Activated T-cell treated with anti-CD3 and anti-CD28 coated beads, Interleukin-2, amount 50 U/mL, for 4 hours (primary cell): ENCODE results near the gene ZNF317. TPM values are rescaled to one million over a fixed set of nuclear protein-coding genes. Genes with fewer than 3 reads are reported as not detected.

Experiments used
- ATAC-seq, 2 donors: fragments of 200-7000 bp; cut with Tn5 transposase; one replicate each; pipeline ENCODE4 v1.10.0; 2021
- DNase-seq: peaks from one replicate; pipeline ENCODE4 v3.0.0-alpha.2; 2020
- H3K27me3 Mint-ChIP-seq: one replicate; pipeline ENCODE4 v1.8.0; 2021; ENCODE audit warnings: low read depth, mixed read lengths
- H3K36me3 Mint-ChIP-seq: one replicate; pipeline ENCODE4 v1.8.0; 2022; ENCODE audit warnings: mixed read lengths; ENCODE audit not compliant: insufficient read depth
- H3K4me1 Mint-ChIP-seq: one replicate; pipeline ENCODE4 v1.8.0; 2021; ENCODE audit warnings: low read depth, mixed read lengths
- H3K4me3 Mint-ChIP-seq: one replicate; pipeline ENCODE4 v1.8.0; 2021; ENCODE audit warnings: mild to moderate bottlenecking, moderate library complexity, mixed read lengths
- H3K9me3 Mint-ChIP-seq: one replicate; pipeline ENCODE4 v1.8.0; 2021; ENCODE audit warnings: mixed read lengths
- total RNA-seq, 3 donors: library from RNA; stranded (reverse); gene quantifications; one replicate each; pipeline ENCODE4 v1.2.1, GENCODE V29; 2021

Gene ZNF317
- total RNA-seq, 3 donors from 2014 or later: 53.6 to 57.4 (median 56.4) TPM

GRCh38 chr19:9205501-9206113 is 65.4 kb downstream of the ZNF317 start:
- Mint-ChIP-seq H3K4me1 (peaks cover 5% of the 10 kb centered on the region), H3K36me3 (no peaks in the 10 kb centered on the region), H3K9me3 (no peaks in the 10 kb centered on the region), H3K27me3 (peaks cover 12% of the 10 kb centered on the region), H3K4me3 (peak overlapping the region; percentile 51)
- peak; percentile 57 for DNase-seq
- ATAC-seq: peak; percentile 62 to 66

Other genes starting within 250 kb of the ZNF317 start
- gene MUC16, start 130.0 kb upstream of the ZNF317 start, total RNA-seq: under 1 TPM in 1 of 3 donors, not detected in 2; 0.03 TPM
- gene OR1M1, start 53.3 kb upstream of the ZNF317 start, total RNA-seq: not detected
- gene OR7G2, start 32.9 kb upstream of the ZNF317 start, total RNA-seq: not detected
- not detected for gene OR7G1, start 24.6 kb upstream of the ZNF317 start, total RNA-seq
- not detected for gene OR7G3, start 13.4 kb upstream of the ZNF317 start, total RNA-seq
- under 1 TPM in 2 of 3 donors, not detected in 1; 0.10 to 0.24 TPM for gene OR7D2, start 38.6 kb downstream of the ZNF317 start, total RNA-seq
- not detected for gene OR7D4, start 79.2 kb downstream of the ZNF317 start, total RNA-seq
- not detected for gene OR7E24, start 110.5 kb downstream of the ZNF317 start, total RNA-seq
- gene ZNF699, start 169.4 kb downstream of the ZNF317 start, total RNA-seq: 1 to 10 TPM; 3.5 to 5.6 (median 3.8) TPM
- gene ZNF559, start 183.8 kb downstream of the ZNF317 start, total RNA-seq: 10 to 100 TPM in 1 of 3 donors, 1 to 10 TPM in 2; 6.6 to 11.0 (median 8.2) TPM
- gene ZNF177, start 222.6 kb downstream of the ZNF317 start, total RNA-seq: under 1 TPM in 2 of 3 donors, not detected in 1; 0.27 to 0.37 TPM